Measurements from ENCODE around the gene PRRX2.
"Not testable (repeated sequence)": the region's sequence is repeated elsewhere in the genome, so short reads cannot be mapped to it uniquely, and the experiment has no call there.

PRRX2 gene

DNA sequence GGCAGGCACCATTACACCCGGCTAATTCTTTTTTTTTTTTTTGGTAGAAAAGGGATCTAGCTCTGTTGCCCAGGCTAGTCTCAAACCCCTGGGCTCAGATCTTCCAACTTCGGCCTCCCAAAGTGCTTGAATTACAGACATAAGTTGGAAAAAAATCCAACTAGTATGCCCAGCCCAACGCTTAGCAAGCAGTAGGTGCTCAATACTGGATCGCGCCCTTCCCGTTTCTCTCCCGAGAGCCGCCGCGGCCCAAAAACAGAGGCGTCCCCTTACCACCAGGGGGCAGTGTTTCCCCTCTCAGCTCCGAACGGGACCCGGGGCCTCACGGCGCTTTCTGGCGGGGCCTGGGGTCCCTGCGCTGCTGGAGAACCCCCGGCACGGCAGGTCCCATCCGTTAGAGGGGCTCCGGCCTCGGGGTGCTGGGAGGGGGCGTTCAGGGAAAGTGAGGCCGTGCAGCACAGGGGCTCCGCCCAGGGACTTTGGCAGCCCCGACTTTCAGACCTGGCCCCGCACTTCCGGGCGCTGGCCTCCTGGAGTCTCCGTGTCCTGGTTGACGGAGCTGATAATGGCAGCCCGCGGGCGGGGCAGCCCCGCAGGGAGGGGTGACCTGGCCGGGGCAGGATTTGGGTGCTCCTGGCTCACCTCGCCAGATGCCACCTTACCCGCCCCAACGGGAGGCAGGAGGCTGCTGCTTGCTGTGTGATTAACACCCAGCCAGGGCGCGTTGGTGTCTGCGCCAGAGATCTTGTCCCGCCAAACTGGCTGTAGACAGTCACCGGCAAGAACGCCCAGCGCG is 72.2 kb downstream of the PRRX2 start:
- peak; percentile 85 for DNase-seq

DNA sequence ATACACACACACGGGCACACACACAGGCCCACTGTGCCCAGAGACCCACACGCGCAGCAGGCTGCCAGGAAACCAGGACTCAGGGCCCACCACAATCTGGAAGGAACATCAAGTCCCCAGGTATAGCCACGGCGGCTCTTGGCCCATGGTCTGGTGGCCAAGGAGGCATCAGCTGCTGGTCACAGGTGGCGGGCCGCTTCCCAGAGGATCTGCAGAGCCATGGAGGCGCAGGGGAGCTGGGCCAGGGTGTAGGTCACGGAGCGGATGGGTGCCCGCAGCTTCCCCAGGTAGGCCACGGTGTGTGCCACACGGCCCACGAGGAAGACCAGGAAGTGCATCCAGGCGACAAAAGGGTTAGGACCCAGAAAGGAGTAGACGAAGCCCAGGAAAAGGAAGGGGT is 74.0 kb downstream of the PRRX2 start:
- no peak for DNase-seq

DNA sequence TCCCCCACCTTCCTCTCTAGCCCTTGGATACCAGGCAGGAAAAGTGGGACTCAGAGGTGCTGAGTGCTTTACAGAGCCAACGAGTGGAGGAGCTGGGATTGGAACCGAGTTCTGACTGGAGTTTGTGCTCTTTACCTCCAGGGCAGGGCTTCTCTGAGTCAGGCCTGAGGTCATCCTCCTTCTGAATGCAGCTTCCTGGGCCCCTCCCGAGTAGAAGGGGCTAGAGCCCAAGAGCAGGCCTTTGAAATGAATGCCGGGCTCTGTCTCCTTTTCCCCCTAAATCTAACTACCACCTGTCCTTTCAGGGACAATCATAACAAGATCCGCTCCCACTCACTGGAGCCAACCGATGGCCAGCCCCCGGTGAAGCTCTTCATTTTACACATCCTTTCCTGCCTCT is 74.7 kb downstream of the PRRX2 start:
- DNase-seq: no peak

DNA sequence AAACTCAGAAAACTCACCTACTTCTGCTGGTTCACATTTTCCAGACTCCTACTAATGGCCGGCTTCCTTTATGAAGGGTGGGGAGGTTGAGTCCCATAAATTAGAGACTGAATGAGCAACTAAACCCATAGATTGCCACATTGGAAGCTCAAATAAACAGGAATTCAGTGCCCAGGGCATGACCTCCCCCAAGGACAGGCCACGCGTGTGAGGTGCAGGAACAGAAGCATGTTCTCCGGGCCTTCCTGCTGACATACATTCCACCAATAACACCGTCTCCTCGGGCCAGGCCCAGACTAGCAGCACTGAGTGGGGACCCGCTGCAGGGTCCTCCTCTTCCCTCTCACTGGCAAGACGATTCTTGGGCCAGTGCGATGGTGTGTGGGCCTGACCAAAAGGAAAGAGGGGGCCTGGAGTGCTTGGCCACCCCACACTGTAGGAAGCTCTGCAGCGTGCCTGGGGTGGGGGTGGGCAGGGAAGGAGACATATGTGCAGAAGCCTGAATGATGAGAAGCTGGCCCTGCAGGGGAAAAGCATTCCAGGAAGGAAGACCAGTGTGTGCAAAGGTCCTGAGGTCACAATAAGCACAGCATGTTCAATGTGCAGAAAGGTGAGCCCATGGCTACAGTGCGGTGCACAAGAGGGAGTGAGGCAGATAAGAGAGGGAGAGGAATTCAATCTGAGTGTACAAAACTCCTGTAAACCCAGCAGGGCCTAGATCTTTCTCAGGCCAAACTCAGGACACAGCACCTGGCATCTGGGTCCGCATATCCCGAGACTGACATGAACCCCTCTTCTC is 75.4 kb downstream of the PRRX2 start:
- DNase-seq: no peak

DNA sequence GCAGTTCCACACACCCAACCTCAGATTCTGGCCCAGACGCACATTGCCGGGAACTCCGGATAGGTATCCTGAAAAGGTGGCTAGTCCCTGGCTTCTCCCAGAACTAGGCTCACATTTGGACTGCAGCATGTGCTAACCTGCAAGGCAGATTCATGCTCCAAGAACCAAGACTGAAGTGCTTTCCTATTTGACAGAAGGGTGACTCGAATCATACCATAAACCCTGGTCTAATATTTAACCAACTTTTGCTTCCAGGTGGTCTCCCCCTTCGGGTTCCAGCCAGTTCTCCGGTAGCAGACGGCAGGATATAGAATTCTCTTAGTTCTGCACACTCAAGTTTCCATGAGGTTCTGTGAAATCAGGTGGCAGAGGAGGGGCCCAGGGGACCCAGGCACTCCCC is 79.8 kb downstream of the PRRX2 start:
- no peak for DNase-seq

DNA sequence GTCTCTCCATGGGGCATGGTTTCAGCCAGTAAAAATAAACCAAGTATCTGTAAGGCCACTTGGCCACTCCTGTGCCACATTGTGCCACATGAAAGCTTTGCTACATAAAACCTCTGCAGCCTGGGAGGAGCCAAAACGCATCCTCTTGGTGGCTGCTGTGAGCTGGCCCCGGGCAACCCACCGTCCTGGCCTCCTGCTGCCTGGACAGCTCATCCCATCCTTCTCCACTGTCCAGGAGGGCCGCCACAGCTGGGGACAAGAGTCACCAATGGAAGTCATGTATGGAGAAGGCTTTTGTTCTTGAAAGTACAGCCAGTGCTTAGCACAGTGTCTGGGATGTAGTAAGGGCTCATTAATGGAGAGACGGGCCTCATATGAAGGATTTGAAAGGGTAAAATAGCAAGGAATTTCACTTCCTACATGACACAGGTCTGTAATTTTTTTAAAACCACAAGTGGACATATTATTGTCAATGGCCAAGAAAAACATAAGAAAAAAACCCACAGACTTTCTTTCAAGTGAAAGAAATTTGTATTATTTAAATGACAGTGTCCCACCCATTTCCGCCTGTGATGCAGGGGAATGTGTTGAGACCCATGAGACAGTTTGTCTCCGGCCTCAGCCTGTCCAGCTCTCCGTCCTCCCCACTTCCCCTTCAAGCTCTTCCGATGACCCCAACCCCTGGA is 80.8 kb downstream of the PRRX2 start:
- DNase-seq: no peak

DNA sequence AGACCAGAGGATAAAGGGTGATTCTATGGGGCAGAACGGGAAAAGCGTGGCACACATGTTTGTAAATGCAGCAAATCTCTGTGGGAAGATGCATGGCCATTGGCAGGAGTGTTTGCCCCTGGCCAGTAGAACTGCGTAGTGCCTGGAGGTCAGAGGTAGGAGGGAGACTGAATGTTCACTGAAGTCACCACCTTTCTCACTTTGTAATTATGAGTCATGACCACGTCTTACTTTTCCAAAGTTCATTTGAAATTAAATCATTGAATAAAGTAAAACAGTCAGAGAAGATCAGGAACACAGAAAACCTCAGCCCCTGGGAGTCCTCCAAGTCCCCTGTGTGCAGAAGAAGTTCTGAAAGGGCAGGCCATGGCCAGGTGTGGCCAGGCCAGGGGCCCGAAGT is 82.8 kb downstream of the PRRX2 start:
- DNase-seq: no peak

DNA sequence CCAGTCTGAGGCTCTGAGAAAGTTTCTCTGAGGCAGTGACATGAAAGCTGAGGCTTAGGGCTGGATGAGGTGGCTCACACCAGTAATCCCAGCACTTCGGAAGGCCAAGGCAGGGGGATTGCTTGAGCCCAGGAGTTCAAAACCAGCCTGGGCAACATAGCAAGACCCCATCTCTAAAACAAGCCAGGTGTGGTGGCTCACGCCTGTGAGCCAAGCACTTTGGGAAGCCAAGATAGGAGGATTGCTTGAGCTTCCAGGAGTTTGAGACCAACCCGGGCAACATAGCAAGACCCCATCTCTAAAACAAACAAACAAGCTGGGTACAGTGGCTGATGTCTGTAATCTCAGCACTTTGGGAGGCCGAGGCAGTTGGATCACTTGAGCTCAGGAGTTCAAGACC is 83.6 kb downstream of the PRRX2 start:
- not testable (repeated sequence) for DNase-seq

DNA sequence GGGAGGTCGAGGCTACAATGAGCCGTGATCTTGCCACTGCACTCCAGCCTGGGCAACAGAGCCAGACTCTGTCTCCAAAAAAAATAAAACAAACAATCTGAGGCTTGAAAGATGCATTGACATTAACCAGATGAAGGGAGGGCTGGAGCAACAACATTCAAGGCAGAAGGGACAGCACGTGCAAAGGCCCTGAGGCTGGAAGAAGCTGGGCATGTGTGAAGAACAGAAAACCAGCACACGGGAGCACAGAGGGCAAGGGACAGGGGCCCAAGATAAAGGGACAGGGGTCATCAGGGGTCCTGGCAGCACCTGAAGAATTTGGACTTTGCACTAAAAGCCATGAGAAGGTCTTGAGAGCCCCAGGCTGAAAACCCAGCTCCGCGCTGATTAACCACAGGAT is 84.1 kb downstream of the PRRX2 start:
- no peak for DNase-seq

DNA sequence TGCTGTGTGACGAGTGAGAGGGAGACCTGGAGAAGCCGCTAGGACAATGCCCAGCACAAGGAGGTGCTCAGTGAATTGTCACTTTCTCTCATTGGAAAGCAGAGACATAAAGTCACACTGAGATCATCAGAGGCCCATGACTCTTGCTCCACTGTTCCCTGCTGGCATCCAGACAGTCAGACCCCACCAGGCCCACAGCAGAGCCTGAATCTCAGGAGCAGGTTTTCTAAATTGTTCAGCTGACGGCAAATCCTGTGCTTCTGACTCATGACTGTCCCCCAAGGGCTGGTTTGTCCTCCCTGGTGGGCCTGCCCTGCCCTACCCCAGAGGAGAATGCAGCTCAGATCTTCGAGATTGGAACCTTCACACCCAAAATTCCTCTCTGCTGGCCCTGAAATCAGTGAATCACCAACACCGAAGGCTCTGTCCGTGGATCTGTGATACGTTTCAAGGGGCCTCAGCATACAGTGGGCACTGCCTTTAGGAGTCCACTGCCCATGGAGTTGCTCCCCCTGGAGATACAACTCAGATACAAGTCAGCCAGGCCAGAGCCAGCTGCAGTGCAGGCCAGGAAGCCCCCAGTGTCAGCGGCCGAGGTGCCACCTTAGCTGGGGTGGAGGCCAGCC is 84.7 kb downstream of the PRRX2 start:
- no peak for DNase-seq

DNA sequence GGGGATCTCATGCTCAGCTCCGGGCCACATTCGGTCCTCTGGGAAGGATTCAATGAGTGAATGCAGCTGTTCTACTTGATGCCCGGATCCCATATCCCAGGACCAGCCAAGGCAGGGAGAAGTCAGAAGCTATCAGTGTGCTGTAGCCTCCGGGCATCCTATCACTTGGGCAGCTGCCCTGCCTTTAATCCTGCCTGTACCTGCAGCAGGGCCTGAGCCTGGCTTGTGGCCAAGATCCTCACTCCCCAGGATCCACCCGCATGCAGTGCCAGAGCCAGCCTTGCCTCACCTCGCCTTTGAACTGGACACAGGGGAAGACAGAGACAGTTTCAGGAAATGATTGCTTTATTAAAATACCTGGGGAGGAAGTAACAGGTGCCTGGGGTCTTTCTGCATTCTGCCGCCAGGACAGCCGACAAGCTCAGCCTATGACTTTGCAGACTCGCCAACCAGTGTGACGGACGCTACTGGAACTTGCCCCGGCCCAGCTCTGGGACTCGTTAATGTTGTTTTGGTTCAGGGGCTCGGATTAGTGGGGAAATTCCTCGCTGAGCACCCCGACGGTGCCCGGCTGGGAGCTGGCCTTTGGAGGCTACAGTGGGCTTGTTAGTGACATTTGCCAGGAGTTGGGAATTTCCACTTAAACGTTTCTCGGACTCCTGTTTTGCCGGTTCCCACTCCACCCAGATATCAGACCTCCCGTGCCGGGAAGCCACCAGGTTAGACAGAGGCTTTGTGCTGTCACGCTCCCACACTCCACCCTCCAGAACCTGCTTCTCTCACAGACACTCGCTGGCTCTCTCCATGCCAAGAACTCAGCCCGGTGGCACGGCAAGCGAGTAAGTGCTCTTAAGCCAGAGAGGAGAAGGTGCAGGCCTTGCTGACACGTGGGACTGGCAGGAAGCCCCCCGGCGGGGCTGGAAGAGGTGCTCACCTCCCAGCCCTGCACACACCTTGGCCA is 86.7 kb downstream of the PRRX2 start:
- no peak for DNase-seq

DNA sequence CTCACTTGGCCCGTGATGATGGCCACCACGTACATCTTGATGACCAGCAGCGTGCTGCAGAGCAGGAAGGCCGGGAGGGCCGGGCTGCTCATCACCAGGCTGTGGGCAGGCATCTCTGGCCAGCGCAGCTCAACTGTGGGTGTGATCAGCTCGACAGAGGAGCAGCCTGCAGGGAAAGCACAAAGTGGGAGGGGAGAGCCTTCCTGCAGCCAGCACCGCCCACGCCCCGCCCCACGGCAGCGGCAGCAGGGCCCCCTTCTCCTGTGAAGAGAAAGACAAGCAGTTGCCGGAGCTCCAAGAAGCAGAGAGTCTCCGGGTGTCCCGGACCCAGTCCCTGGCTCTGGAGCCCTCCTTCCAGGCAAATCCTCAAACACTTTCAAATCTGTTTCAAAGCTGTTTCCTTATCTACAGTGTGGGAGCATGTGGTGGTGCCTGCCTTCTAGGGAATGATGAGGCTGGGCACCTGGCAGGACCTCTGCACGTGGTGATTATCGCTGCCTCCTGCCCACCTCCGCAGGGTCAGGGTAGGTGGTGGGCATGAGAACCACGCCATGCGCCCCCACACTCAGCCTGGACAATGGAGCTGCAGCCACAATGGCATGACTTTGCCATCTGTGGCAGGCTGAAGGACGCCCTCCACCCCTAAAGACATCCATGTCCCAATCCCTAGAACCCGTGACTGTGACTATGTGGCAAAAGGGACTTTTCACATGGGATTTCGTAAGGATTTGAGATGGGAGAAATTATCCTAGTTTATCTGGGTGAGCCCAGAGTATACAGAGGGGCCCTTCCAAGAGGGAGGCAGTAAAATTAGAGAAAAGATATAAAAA is 87.7 kb downstream of the PRRX2 start, which contains the start of gene PTGES:
Gene PTGES, minus strand, starts transcription at position 143 of the 830 bp plus-strand sequence. Its CDS starts 30 bp downstream, at position 113.
- DNase-seq: peak; percentile 17

DNA sequence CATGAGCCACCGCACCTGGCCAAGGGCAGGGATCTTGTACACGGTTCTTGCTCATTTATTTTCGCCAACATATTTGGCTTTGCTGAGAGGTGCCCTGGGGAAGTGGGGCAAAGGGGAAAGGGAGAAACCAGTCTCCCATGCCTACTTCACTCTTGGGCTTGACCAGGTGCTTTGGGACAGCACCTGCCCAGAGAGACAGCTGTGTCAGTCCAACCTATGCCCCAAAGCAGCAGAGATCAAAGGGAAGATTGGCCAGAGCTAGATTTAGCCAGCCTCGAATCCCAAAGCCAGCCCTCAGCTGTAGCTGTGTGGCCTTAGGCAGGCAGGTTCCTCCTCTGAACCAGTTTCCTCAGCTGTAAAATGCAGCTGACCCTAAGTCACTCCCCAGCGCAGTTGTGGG is 89.7 kb downstream of the PRRX2 start:
- DNase-seq: no peak

DNA sequence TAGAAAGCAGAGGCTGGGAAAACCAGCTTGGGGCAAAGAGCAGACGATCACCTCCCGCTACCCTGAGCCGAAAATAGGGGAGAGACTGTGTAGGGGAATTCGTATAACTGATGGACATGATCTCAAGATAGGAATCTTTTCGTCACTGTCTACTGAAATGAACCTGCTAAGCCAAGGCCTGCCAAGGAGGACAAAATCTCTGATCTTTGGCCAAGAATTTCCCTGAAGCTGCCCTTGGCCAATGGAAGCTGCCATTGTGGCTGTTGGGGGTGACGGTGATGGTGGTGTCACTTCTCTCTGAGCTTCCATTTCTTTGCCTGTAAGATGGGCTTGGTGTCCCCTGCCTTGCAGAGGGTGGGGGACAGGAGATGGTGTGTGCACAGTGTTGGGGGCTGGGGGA is 90.7 kb downstream of the PRRX2 start:
- DNase-seq: no peak

DNA sequence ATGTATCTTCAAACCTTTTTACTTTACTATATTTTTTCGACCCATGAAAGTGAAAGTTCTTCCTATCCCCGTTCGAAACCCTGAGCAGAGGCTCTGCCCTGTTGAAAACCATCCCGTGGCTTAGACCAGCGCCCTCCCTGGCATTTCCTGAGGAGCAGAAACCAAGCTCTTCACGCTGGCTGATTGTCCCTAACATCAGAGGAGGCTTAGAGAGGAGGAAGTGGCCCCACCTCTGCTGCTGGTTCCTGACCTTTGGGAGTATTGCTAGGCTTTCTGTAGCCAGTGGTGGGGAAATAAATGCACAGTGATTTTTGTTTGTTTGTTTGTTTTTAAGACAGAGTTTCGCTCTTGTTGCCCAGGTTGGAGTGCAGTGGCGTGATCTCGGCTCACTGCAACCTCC is 91.6 kb downstream of the PRRX2 start:
- no peak for DNase-seq

DNA sequence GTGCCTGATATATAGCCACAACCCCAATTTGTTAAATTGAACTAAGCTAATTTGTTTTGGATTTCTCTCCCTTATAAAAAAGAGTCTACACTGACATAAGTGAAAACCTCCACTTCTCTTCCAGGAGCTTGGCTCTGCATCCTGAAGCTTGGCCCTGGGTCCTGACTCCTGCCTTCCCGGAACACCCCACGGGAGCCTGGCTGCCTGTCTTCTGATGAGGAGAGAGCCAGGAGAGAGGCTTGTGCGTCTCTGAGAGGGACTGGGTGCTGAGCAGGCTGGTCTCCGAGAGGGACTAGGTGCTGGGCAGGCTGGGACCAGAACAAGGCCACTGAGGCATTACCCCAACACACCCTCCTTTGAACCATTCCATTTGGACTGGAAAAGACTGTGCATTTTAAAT is 93.9 kb downstream of the PRRX2 start:
- DNase-seq: no peak

DNA sequence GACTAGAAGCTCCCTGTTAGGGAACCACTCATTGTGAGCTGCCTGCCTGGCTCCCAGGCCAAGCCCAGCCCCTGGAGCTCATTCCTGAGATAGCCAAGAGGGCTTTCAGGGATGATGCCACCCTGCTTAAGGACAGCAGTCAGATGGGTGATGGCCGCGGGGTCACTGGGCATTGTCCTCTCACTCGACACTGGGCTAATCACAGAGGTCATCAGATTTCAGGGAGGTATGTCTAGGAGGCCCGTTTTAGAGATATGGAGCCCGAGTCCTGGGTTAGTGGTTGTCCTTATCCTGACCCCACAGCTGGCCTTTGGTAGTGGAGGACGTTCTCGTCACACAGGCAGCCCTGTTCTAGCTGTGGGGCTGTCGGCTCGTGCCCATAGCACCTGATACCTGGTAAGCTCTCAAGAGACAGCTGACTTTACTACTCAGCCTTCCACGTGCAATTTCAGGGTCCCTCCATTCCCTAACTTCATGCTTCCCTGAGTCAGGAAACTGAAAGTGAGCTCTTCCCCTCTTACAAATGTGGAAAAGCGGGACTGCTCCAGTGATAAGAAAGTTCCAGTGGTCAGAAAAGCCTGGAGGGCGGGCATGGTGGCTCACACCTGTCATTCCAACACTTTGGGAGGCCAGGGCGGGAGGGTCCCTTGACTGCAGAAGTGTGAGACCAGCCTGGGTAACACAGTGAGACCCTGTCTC is 94.5 kb downstream of the PRRX2 start:
- DNase-seq: no peak

DNA sequence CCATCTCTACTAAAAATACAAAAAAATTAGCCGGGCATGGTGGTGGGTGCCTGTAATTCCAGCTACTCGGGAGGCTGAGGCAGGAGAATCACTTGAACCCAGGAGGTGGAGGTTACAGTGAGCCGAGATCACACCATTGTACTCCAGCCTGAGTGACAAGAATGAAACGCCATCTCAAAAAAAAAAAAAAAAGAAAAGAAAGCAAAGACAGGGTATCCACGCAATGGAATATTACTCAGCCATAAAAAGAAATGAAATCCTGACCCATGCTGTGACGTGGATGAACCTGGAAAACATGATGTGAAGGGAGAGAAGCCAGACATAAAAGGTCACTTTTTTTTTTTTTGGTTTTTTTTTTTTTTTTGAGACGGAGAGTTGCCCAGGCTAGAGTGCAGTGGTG is 95.3 kb downstream of the PRRX2 start:
- DNase-seq: not testable (repeated sequence)

DNA sequence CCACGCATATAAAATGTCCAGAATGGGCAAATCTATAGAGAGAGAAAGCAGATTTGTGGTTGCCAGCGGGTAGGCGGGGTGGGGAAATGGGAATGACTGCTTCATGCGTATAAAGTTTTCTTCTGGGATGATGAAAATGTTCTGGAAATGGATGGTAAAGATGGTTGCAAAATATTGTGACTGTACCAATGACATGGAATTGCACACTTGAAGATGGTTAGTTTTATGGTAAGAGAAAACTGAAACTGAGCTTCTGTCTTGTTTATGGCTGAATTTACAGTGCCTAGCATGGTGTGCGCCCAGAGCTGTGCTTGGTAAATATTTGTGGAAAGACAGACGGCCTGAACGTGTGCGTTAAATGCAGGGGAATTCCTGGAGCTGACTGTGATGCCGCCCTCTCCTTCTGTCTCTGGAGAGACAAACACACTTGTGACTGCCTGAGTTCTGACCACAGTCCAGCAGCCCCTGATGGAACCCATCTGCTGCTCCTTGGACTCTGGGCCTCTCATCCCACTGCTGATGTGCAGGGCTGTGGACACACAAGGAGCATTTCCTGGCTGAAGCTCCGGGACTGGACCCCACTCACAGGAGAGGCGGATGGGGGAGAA is 96.0 kb downstream of the PRRX2 start:
- no peak for DNase-seq

DNA sequence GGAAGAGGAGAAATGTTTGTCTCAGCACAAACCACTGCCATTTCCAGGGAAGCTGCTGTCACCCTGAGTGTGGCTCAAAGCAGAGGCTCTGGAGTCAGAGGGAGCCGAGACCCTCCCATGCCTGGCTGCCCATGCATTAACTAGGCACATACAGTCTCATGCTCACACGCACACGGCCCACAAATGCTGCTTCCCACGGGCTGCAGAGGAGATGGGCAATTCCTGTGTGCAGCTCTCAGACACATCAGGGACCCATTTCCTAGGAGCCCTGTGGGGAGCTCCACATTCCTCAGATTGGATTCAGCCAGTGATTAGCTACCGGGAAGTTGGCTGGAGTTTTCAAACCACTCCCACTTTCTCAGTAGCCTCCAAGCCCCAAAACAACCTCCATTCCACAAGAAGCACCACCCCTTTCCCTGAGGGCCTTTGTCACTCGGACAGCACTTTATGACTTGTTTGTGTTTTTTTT is 96.5 kb downstream of the PRRX2 start:
- no peak for DNase-seq

Data from T-helper 9 cell (primary cell).